Measurements from ENCODE around the gene BNIP3. TPM values are rescaled to one million over a fixed set of nuclear protein-coding genes. Genes with fewer than 3 reads are reported as not detected.

The BNIP3 gene
- total RNA-seq, 2 experiments from 2014 or later, result 200 to 256 TPM

GRCh38 chr10:132018446-132018845 lies 36.7 kb upstream of the BNIP3 start:
- Mint-ChIP-seq H3K9me3 (ENCODE audit: low read depth) (no peaks in the 10 kb centered on the region), H3K27ac (no peak overlapping the region), H3K4me1 (peaks cover 5% of the 10 kb centered on the region), H3K4me3 (no peak overlapping the region), H3K27me3 (peaks cover 5% of the 10 kb centered on the region), H3K36me3 (ENCODE audit: low read depth) (no peaks in the 10 kb centered on the region)
- ATAC-seq (no peak), DNase-seq (no peak)
- intact Hi-C loops (cut with DNase I, micrococcal nuclease), result no loop called here
- POLR2A ChIA-PET, result no interaction called here
- CTCF ChIA-PET, result interaction anchor here (1.2 to 2.0 kb wide), 3 partner anchors 46 to 133 kb away, joined by 4 read pairs; no protein-coding TSS in a partner anchor

DNA sequence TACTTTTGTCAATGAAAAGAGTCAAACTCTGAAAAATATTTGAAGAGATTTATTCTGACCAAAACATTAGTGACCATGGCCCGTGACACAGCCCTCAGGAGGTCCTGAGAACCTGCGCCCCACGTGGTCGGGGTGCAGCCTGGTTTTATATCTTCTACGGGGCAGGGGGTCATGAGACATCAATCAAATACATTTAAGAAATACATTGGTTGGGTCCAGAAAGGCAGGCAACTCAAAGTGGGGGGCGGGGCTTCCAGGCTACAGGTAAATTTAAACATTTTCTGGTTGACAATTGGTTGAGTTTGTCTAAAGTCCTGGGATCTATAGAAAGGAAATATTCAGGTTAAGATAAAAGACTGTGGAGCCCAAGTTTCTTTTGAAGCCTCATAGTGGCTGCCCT lies 34.8 kb upstream of the BNIP3 start:
- no peaks in the 10 kb centered on the region for H3K4me1 Mint-ChIP-seq
- POLR2A ChIA-PET, result no interaction called here
- H3K27me3 Mint-ChIP-seq, result no peaks in the 10 kb centered on the region
- CTCF ChIA-PET, result no interaction called here
- H3K36me3 Mint-ChIP-seq (ENCODE audit: low read depth), result no peaks in the 10 kb centered on the region
- intact Hi-C loops (cut with DNase I, micrococcal nuclease), result no loop called here
- H3K4me3 Mint-ChIP-seq, result no peak overlapping the region
- H3K9me3 Mint-ChIP-seq (ENCODE audit: low read depth), result no peaks in the 10 kb centered on the region
- DNase-seq (no peak), ATAC-seq (no peak)
- no peak overlapping the region for H3K27ac Mint-ChIP-seq

- Mint-ChIP-seq H3K4me1 (no peaks in the 10 kb centered on the region), H3K36me3 (ENCODE audit: low read depth) (no peaks in the 10 kb centered on the region), H3K4me3 (no peak overlapping the region), H3K27me3 (peaks cover 8% of the 10 kb centered on the region), H3K27ac (no peak overlapping the region), H3K9me3 (ENCODE audit: low read depth) (no peaks in the 10 kb centered on the region)
- POLR2A ChIA-PET, result no interaction called here
- CTCF ChIA-PET, result interaction anchor here (1.5 to 3.8 kb wide), 2 partner anchors 12 to 126 kb away, joined by 4 to 14 read pairs; no protein-coding TSS in a partner anchor
- ATAC-seq, result no peak
- intact Hi-C loops (cut with DNase I, micrococcal nuclease), result no loop called here
- no peak for DNase-seq
Measured at GRCh38 chr10:132011445-132011844, 29.7 kb upstream of the BNIP3 start.

DNA sequence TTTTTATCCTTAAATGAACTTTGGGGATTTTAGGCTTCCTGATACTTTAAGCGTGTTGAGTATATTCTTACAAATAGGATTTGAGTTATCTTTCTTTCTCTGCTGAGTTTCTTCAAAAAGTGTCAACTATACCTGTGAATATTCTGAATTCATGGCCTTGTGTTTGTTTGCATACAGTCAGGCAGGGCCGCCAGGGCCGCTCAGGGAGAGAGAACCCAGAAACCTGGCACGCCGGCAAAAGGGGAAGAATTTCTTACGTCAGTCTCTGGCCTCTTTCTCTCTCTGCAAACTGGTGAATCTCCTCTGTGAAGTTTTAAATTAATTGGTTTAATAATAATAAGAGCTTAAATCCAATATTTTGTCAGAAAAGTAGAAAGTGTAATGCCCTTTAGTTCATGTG lies 29.3 kb upstream of the BNIP3 start:
- CTCF ChIA-PET, result interaction anchor here (1.5 to 3.8 kb wide), 2 partner anchors 12 to 125 kb away, joined by 4 to 14 read pairs; no protein-coding TSS in a partner anchor
- H3K4me1 Mint-ChIP-seq, result no peaks in the 10 kb centered on the region

DNA sequence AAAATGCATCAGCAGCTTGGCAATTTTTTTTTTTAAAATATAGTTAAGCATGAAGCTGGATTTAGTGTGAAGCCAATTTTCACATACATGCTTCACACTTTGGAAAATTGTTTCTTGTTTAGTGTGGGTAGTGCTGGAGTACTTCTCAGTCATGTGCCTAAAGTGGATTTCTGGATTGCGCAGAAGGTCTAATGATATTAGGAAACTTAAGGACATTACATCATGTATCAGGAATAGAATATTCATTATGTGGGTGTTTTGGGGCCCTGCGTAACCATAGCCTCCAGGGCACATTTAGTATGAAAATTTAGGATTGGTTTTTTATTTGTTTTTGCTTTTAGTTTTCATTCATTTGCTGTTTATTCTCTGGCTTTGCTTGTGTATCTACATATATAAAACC lies 28.8 kb upstream of the BNIP3 start:
- no peak for ATAC-seq
- Mint-ChIP-seq H3K36me3 (ENCODE audit: low read depth) (no peaks in the 10 kb centered on the region), H3K27me3 (peaks cover 8% of the 10 kb centered on the region), H3K4me3 (no peak overlapping the region), H3K4me1 (no peaks in the 10 kb centered on the region), H3K9me3 (ENCODE audit: low read depth) (no peaks in the 10 kb centered on the region), H3K27ac (no peak overlapping the region)
- intact Hi-C loops (cut with DNase I, micrococcal nuclease), result no loop called here
- CTCF ChIA-PET, result interaction anchor here (1.5 to 3.8 kb wide), 2 partner anchors 13 to 125 kb away, joined by 4 to 14 read pairs; no protein-coding TSS in a partner anchor
- POLR2A ChIA-PET, result no interaction called here
- no peak for DNase-seq

More for the DNA sequence above, 29.3 kb upstream of the BNIP3 start:
- Mint-ChIP-seq H3K27me3 (peaks cover 8% of the 10 kb centered on the region), H3K4me3 (no peak overlapping the region), H3K36me3 (ENCODE audit: low read depth) (no peaks in the 10 kb centered on the region), H3K9me3 (ENCODE audit: low read depth) (no peaks in the 10 kb centered on the region), H3K27ac (no peak overlapping the region)
- intact Hi-C loops (cut with DNase I, micrococcal nuclease), result no loop called here
- POLR2A ChIA-PET, result no interaction called here
- ATAC-seq (no peak), DNase-seq (no peak)

GRCh38 chr10:132009575-132009974 lies 27.9 kb upstream of the BNIP3 start:
- ChIA-PET CTCF (interaction anchor here (3.8 kb wide), 1 partner anchor 14 kb away, joined by 14 read pairs; no protein-coding TSS in a partner anchor), POLR2A (no interaction called here)
- H3K27me3 Mint-ChIP-seq, result peaks cover 8% of the 10 kb centered on the region

GRCh38 chr10:132007681-132008080 lies 26.0 kb upstream of the BNIP3 start:
- Mint-ChIP-seq H3K27me3 (peaks cover 8% of the 10 kb centered on the region), H3K9me3 (ENCODE audit: low read depth) (no peaks in the 10 kb centered on the region), H3K36me3 (ENCODE audit: low read depth) (peaks cover 4% of the 10 kb centered on the region), H3K4me1 (peaks cover 8% of the 10 kb centered on the region), H3K27ac (no peak overlapping the region), H3K4me3 (no peak overlapping the region)
- ChIA-PET CTCF (no interaction called here), POLR2A (no interaction called here)
- no peak for DNase-seq
- intact Hi-C loops (cut with DNase I, micrococcal nuclease), result no loop called here
- ATAC-seq, result no peak

More at GRCh38 chr10:132009575-132009974, 27.9 kb upstream of the BNIP3 start:
- Mint-ChIP-seq H3K27ac (no peak overlapping the region), H3K4me3 (no peak overlapping the region), H3K4me1 (peaks cover 8% of the 10 kb centered on the region), H3K36me3 (ENCODE audit: low read depth) (peaks cover 4% of the 10 kb centered on the region), H3K9me3 (ENCODE audit: low read depth) (no peaks in the 10 kb centered on the region)
- no peak for DNase-seq
- ATAC-seq, result no peak
- intact Hi-C loops (cut with DNase I, micrococcal nuclease), result no loop called here

DNA sequence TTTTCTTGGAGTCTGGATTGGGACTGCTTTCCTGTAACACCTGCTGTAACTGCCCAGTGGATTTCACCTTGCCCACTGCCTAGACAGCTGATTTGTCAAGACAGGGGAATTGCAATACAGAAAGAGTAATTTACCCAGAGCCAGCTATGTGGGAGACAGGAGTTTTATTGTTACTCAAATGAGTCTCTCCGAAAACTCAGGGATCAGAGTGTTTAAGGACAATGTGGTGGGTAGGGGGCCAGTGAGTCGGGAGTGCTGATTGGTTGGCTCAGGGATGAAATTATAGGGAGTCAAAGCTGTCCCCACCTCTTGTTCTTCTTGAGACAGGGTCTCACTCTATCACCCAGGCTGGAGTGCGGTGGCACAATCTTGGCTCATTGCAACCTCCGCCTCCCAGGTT lies 25.2 kb upstream of the BNIP3 start:
- ATAC-seq (no peak), DNase-seq (no peak)
- ChIA-PET POLR2A (no interaction called here), CTCF (no interaction called here)
- Mint-ChIP-seq H3K27me3 (peaks cover 8% of the 10 kb centered on the region), H3K27ac (no peak overlapping the region), H3K4me1 (peaks cover 8% of the 10 kb centered on the region), H3K36me3 (ENCODE audit: low read depth) (peaks cover 4% of the 10 kb centered on the region), H3K9me3 (ENCODE audit: low read depth) (no peaks in the 10 kb centered on the region), H3K4me3 (no peak overlapping the region)
- intact Hi-C loops (cut with DNase I, micrococcal nuclease), result no loop called here

DNA sequence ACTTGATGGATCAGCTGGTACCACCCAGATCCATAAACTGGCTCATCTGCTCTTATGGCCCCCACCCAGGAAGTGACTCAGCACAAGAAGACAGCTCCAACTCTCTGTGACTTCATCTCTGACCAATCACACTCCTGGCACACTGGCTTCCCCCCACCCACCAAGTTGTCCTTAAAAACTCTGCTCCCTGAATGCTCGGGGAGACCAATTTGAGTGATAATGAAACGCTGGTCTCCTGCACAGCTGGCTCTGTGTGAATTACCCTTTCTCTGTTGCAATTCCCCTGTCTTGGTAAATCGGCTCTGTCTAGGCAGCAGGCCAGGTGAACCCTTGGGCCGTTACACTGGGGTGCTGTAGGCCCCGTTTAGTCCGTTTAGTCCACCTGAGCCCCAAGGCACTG lies 23.4 kb upstream of the BNIP3 start:
- Mint-ChIP-seq H3K9me3 (ENCODE audit: low read depth) (no peaks in the 10 kb centered on the region), H3K4me3 (no peak overlapping the region), H3K27ac (peak overlapping the region; percentile 42), H3K36me3 (ENCODE audit: low read depth) (peaks cover 4% of the 10 kb centered on the region), H3K27me3 (peaks cover 8% of the 10 kb centered on the region), H3K4me1 (peaks cover 8% of the 10 kb centered on the region)
- POLR2A ChIA-PET, result no interaction called here
- DNase-seq, result peak; percentile 45
- CTCF ChIA-PET, result interaction anchor here (1.3 to 1.4 kb wide), 2 partner anchors 15 to 108 kb away, joined by 3 read pairs; no protein-coding TSS in a partner anchor
- peak; percentile 33 for ATAC-seq
- intact Hi-C loops (cut with DNase I, micrococcal nuclease), result no loop called here

DNA sequence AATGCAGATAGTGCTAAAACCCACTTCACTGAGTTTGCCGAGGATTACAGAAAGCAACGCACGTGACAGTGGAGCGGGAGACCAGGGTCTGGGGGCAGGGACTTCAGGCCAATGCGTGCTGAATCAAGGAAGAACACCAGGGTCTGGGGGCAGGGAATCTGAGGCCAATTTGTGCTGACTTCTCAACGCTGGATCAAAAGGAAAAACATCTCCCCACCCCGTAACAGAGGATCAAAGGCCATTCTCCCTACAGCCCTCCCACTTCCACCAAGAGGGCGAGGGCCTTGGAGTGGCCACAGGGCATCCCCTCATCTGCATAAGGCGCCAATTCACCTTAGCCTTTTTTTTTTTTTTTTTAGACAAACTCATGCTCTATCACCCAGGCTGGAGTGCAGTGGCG lies 22.3 kb upstream of the BNIP3 start:
- Mint-ChIP-seq H3K27ac (no peak overlapping the region), H3K27me3 (peaks cover 8% of the 10 kb centered on the region), H3K4me1 (peaks cover 8% of the 10 kb centered on the region), H3K9me3 (ENCODE audit: low read depth) (no peaks in the 10 kb centered on the region), H3K36me3 (ENCODE audit: low read depth) (peaks cover 4% of the 10 kb centered on the region), H3K4me3 (no peak overlapping the region)
- intact Hi-C loops (cut with DNase I, micrococcal nuclease), result no loop called here
- CTCF ChIA-PET, result interaction anchor here (1.3 to 1.4 kb wide), 3 partner anchors 16 to 118 kb away, joined by 3 to 5 read pairs (median 3); no protein-coding TSS in a partner anchor
- POLR2A ChIA-PET, result no interaction called here
- ATAC-seq, result no peak
- no peak for DNase-seq

- DNase-seq (no peak), ATAC-seq (no peak)
- POLR2A ChIA-PET, result no interaction called here
- Mint-ChIP-seq H3K27me3 (peaks cover 4% of the 10 kb centered on the region), H3K9me3 (ENCODE audit: low read depth) (no peaks in the 10 kb centered on the region), H3K36me3 (ENCODE audit: low read depth) (peaks cover 4% of the 10 kb centered on the region), H3K4me1 (peaks cover 8% of the 10 kb centered on the region), H3K4me3 (no peak overlapping the region), H3K27ac (no peak overlapping the region)
- intact Hi-C loops (cut with DNase I, micrococcal nuclease), result no loop called here
- CTCF ChIA-PET, result interaction anchor here (0.7 to 3.1 kb wide), 3 partner anchors 19 to 117 kb away, joined by 4 to 10 read pairs (median 5); no protein-coding TSS in a partner anchor
Measured at GRCh38 chr10:132003282-132003924, 21.7 kb upstream of the BNIP3 start.

DNA sequence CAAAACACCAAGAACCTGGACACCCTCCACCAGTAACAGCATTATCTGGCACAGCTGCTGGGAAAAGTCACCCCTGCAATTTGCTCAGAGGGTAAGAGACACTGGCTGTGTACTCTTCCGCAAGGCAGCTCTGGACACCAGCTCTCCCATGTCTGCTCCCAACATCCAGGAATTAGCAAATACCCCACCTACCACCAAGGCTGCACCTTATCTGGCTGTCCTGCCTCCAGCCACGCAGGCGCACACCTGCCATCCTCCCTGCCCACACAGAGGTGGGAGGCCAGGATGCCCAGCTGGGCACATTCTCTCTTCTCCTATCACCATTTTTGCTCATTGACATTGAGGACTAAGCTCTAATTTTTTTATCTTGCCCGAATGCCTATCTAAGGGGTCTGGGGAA lies 20.3 kb upstream of the BNIP3 start:
- no peak overlapping the region for H3K27ac Mint-ChIP-seq
- H3K4me3 Mint-ChIP-seq, result no peak overlapping the region
- H3K9me3 Mint-ChIP-seq (ENCODE audit: low read depth), result no peaks in the 10 kb centered on the region
- POLR2A ChIA-PET, result interaction anchor here (0.6 to 0.8 kb wide), 2 partner anchors 19 to 1307 kb away, joined by 4 to 9 read pairs; no protein-coding TSS in a partner anchor
- CTCF ChIA-PET, result interaction anchor here (3.1 kb wide), 1 partner anchor 21 kb away, joined by 10 read pairs; no protein-coding TSS in a partner anchor
- peaks cover 8% of the 10 kb centered on the region for H3K4me1 Mint-ChIP-seq
- intact Hi-C loops (cut with DNase I, micrococcal nuclease), result no loop called here
- H3K36me3 Mint-ChIP-seq (ENCODE audit: low read depth), result peaks cover 4% of the 10 kb centered on the region
- ATAC-seq, result no peak
- peaks cover under 1% of the 10 kb centered on the region for H3K27me3 Mint-ChIP-seq
- DNase-seq, result no peak

Measured in activated CD4-positive, alpha-beta T cell treated with anti-CD3 and anti-CD28 coated beads for 36 hours (primary cell).